RPMI8226 (cell line): ENCODE data around the gene VKORC1.

Source experiments
- DNase-seq: peaks from one replicate; pipeline ENCODE4 v3.0.0-alpha.2; 2015

Gene VKORC1

DNA sequence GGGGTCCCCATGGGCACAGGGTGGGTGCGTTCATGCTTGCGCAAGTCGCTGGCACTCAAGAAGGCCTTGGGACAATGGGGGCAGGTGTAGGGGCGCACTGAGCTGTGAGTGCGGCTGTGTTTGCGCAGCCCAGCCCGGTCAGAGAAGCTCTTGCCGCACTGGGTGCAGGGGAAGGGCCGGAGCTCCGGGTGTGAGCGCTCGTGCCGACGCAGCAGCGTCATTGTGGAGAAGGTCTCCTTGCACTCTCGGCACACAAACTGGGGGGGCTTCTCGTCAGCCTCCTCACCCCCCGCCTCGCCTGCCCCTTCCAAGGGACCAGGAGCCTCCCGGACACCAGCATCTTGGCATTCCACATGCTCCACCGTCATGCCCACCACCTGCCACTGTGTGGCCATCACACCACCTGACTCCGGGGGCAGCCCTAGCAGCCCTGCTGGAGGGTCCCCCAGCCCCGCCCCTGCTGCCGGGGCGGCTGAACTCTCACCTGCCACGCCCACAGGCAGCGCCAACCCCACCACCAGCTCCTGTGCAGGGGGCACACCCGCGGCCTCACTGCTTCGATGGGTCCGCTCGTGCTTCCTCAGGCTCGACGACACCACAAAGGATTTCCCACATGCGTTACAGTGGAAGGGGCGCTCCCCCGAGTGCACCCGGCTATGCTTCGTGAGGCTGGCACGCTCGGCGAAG is 33.3 kb downstream of the VKORC1 start:
- DNase-seq: no peak

DNA sequence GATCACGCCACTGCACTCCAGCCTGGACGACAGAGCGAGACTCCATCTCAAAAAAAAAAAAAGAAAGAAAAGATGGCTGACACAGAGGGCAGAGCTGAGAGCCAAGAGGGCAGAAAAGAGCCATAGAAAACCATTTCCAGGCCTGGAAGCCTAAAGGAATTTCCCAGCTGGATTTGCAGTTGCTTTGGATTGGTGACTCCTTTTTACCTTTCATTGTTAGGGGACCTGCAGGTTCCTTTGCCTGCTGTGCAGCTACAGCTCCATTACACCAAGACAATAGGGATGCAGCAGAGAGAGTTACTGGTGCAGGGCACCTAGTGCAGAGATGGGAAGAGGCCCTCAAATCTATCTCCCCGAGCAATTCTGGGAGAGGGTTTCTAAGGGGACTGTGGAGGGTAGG is 39.0 kb downstream of the VKORC1 start:
- no peak for DNase-seq

DNA sequence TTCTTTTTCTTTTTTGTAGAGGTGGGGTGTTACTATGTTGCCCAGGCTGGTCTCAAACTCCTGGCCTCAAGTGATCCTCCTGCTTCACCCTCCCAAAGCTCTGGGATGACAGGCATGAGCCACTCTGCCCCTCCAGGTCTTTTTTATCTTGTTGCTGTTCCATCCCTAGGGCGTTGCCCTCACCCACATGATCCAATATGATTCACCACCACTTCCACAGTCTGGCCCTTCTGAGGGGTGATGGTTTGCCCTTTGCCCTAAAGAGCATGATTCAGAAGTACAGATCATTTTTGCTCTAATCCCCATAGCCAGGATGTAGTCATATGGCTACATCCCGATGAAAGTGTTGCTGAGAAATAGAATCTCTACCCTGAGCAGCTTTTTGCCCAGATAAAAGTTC is 42.5 kb downstream of the VKORC1 start:
- no peak for DNase-seq

DNA sequence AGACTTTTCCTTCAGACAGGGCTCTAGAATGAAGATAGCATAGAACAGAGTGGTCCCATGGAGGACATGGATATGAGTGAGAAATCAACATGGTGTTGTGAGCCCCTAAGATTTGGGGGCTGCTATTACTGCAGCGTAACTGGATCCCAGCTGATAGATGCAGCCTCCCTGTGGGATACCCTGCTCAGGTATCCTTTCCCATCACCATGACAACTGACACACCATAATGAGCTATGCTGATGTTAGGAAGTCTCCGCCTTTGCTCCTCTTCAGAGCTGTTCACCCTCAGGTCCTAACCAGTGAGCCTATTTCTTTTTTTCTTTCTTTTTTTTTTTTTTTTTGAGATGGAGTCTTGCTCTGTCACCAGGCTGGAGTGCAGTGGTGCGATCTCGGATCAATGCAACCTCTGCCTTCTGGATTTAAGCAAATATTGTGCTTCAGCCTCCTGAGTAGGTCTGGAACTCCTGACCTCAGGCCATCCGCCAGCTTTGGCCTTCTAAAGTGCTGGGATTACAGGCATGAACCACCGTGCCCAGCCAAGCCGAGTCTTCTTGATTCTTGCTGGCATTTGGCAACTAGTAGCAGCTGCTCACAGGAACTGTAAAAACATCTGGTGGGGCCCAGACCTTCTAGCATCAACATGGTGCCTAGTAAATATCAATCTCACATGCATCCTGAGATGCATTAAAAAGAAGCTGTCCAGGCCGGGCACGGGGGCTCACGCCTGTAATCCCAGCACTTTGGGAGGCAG is 44.1 kb downstream of the VKORC1 start:
- no peak for DNase-seq

DNA sequence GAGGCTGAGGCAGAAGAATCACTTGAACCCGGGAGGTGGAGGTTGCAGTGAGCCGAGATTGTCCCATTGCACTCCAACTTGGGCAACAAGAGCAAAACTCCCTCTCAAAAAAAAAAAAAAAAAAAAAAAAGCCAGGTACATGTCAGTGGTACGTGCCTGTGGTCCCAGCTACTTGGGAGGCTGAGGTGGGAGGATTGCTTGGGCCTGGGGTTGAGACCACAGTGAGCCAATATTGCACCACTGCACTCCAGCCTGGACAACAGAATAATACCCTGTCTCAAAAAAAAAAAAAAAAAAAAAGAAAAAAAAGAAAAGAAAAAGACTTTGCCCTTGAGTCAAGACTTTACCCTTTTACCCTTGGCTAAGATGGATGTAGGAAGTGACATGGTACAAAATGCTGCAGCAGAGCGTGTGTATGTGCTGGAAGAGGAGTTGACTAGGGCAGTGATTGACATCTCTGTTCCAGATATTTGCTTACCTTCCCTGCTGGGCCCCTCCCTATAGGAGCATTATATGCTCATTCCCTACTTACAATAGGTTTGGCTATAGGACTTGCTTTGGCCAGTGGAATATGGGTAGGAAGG is 50.6 kb downstream of the VKORC1 start:
- DNase-seq: no peak

DNA sequence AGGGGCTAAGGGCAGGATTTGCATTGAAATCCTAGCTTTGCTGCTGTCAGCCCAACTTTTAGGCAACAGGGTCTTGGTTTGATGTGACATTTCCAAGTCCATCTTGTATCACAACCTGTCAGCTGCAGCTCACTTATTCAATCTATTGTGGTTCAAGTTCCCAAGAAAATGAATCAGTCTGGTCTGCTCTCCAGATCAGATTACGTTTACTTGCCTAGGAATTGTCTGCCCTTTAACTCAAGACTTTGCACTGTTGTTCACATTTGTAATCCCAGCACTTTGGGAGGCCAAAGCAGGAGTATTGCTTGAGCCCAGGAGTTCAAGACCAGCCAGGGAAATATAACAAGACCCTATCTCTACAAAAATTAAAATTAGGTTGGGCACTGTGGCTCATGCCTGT is 51.2 kb downstream of the VKORC1 start:
- no peak for DNase-seq

DNA sequence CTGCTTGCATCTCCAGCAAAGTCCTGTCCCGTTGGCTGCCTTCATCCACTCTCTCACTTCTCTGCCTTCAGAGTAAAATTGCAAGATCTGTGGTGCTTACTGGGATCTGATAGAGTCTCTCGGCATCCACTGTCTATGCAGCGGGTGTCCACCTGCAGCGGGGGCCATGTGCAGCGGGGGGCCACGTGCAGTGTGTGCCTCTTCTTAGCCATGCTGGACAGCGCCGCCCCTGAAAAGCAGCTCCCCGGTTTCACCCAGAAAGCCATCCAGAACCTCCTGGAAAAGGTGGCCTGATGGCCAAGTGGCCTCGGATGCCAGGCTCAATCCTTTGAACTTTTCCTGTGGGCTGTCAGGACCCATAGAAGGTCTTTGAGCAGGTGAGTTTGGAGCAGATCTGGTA is 51.7 kb downstream of the VKORC1 start:
- no peak for DNase-seq
